H1 (cell line): Measurements from ENCODE around the gene NTNG2. TPM values are rescaled to one million over a fixed set of nuclear protein-coding genes. Genes with fewer than 3 reads are reported as not detected.

Experiments
- CTCF ChIA-PET: fragments of 300-600 bp; sonication (Branson Sonifier 250); formaldehyde crosslinking; loops from one replicate; lab custom pipeline; 2021; ENCODE audit not compliant: partially characterized antibody; lab: Charles Lee
- POLR2A ChIA-PET: fragments of 300-600 bp; sonication (Branson Sonifier 250); formaldehyde crosslinking; loops from one replicate; lab custom pipeline; 2021; ENCODE audit warnings: inconsistent platforms; ENCODE audit not compliant: partially characterized antibody; lab: Charles Lee
- DNase-seq, 2 experiments: peaks; one replicate each; pipeline versions ENCODE4 v3.0.0 to v3.0.0-alpha.2; 2010 to 2022; ENCODE audit warnings: low spot score in 2 of 2, low read depth in 1 of 2, mixed read lengths in 1 of 2
- FAIRE-seq: peaks from 2 replicates; lab custom pipeline; 2011; peaks lifted over from hg19 to GRCh38; lab: Jason Lieb, UNC
- H2AFZ ChIP-seq: 2 replicates; pipeline ENCODE4 v1.8.1; 2012; ENCODE audit warnings: low read length, inconsistent platforms
- H2AK5ac ChIP-seq: 2 replicates; pipeline ENCODE4 v1.6.1; 2013; ENCODE audit warnings: low read depth, low read length
- H2BK120ac ChIP-seq: replicated peaks from 2 replicates; pipeline ENCODE3; 2013; ENCODE audit warnings: low read depth, low read length, inconsistent platforms
- H2BK12ac ChIP-seq: 2 replicates; pipeline ENCODE4 v1.6.1; 2013; ENCODE audit warnings: low read depth, low read length
- H2BK15ac ChIP-seq: 2 replicates; pipeline ENCODE4 v1.6.1; 2013; ENCODE audit warnings: low read length
- H2BK20ac ChIP-seq: 2 replicates; pipeline ENCODE4 v1.6.1; 2013; ENCODE audit warnings: low read length
- H2BK5ac ChIP-seq: 2 replicates; pipeline ENCODE4 v1.6.1; 2013; ENCODE audit warnings: low read depth, low read length
- H3K14ac ChIP-seq: 2 replicates; pipeline ENCODE4 v1.6.1; 2013; ENCODE audit warnings: inconsistent platforms; ENCODE audit not compliant: insufficient read length
- H3K18ac ChIP-seq: 2 replicates; pipeline ENCODE4 v1.6.1; 2013; ENCODE audit warnings: low read length; ENCODE audit errors: extremely low read depth
- H3K23ac ChIP-seq: 2 replicates; pipeline ENCODE4 v1.6.1; 2013; ENCODE audit warnings: inconsistent platforms; ENCODE audit not compliant: insufficient read length
- H3K23me2 ChIP-seq: 2 replicates; pipeline ENCODE4 v1.6.1; 2013; ENCODE audit warnings: low read depth, low read length
- H3K27ac ChIP-seq: 2 replicates; pipeline ENCODE4 v1.6.1; 2011; ENCODE audit warnings: low read depth, low read length, inconsistent platforms
- H3K27me3 ChIP-seq, 4 experiments: replicated peaks in 1 of 4; 1 replicate in 1 of 4; 2 replicates in 3 of 4; pipeline versions ENCODE4 v1.6.1 to v1.8.1; 2011 to 2013; ENCODE audit warnings: low read length in 3 of 4, mild to moderate bottlenecking in 3 of 4, inconsistent platforms in 2 of 4, mixed read lengths in 2 of 4, moderate library complexity in 1 of 4; ENCODE audit not compliant: control insufficient read depth in 3 of 4, insufficient read depth in 3 of 4; ENCODE audit errors: extremely low read depth in 1 of 4
- H3K36me3 ChIP-seq, 4 experiments: 2 replicates each; pipeline versions ENCODE4 v1.6.1 to v1.8.1; 2011 to 2013; ENCODE audit warnings: mild to moderate bottlenecking in 4 of 4, low read length in 3 of 4, moderate library complexity in 2 of 4, control low read depth in 1 of 4, inconsistent platforms in 1 of 4; ENCODE audit not compliant: insufficient read depth in 4 of 4, control insufficient read depth in 2 of 4
- H3K4ac ChIP-seq: replicated peaks from 2 replicates; pipeline ENCODE3; 2013; ENCODE audit warnings: low read length, low read depth, mixed read lengths, inconsistent platforms; ENCODE audit not compliant: insufficient read length
- H3K4me1 ChIP-seq, 4 experiments: replicated peaks in 1 of 4; 1 replicate in 1 of 4; 2 replicates in 3 of 4; pipeline versions ENCODE4 v1.6.1 to v1.8.1; 2011 to 2013; ENCODE audit warnings: low read length in 3 of 4, inconsistent platforms in 2 of 4, mixed read lengths in 1 of 4; ENCODE audit not compliant: insufficient read depth in 4 of 4, control insufficient read depth in 3 of 4
- H3K4me2 ChIP-seq, 2 experiments: 2 replicates each; pipeline versions ENCODE4 v1.6.1 to v1.8.1; 2011 to 2013; ENCODE audit warnings: low read depth in 2 of 2, low read length in 2 of 2, control low read depth in 1 of 2, inconsistent platforms in 1 of 2, mild to moderate bottlenecking in 1 of 2; ENCODE audit not compliant: insufficient read depth in 1 of 2
- H3K4me3 ChIP-seq, 4 experiments: fragments of 200-600, 300-600 bp in 1 of 4; sonication (generic), shearing (Covaris generic), sonication (Bioruptor Twin) in 1 of 4; 2 replicates each; pipeline versions ENCODE4 v1.5.1 to v1.8.1; 2011 to 2016; ENCODE audit warnings: low read length in 4 of 4, low read depth in 3 of 4, control low read depth in 2 of 4, inconsistent platforms in 2 of 4, mild to moderate bottlenecking in 2 of 4, mixed read lengths in 1 of 4, moderate library complexity in 1 of 4; ENCODE audit not compliant: insufficient read depth in 2 of 4; ENCODE audit errors: extremely low read depth in 1 of 4
- H3K56ac ChIP-seq: replicated peaks from 2 replicates; pipeline ENCODE3; 2013; ENCODE audit warnings: low read depth, mild to moderate bottlenecking, mixed read lengths, low read length, inconsistent platforms; ENCODE audit not compliant: insufficient read length
- H3K79me1 ChIP-seq: 2 replicates; pipeline ENCODE4 v1.6.1; 2013; ENCODE audit warnings: low read depth, low read length, control low read depth
- H3K79me2 ChIP-seq, 2 experiments: 2 replicates each; pipeline versions ENCODE4 v1.6.1 to v1.8.1; 2012 to 2013; ENCODE audit warnings: low read length in 2 of 2, mild to moderate bottlenecking in 2 of 2, inconsistent platforms in 1 of 2; ENCODE audit not compliant: insufficient read depth in 2 of 2, control insufficient read depth in 1 of 2
- H3K9ac ChIP-seq, 4 experiments: replicated peaks in 1 of 4; 1 replicate in 1 of 4; 2 replicates in 3 of 4; pipeline versions ENCODE4 v1.6.1 to v1.8.1; 2011 to 2013; ENCODE audit warnings: low read depth in 3 of 4, low read length in 3 of 4, control low read depth in 2 of 4, mild to moderate bottlenecking in 2 of 4, moderate library complexity in 2 of 4, inconsistent platforms in 1 of 4; ENCODE audit errors: extremely low read depth in 1 of 4
- H3K9me3 ChIP-seq, 2 experiments: 2 replicates each; pipeline versions ENCODE4 v1.6.1 to v1.8.1; 2012 to 2013; ENCODE audit warnings: mild to moderate bottlenecking in 2 of 2, moderate library complexity in 2 of 2, control low read depth in 1 of 2, inconsistent platforms in 1 of 2, low read depth in 1 of 2, low read length in 1 of 2, mixed read lengths in 1 of 2; ENCODE audit not compliant: insufficient read depth in 2 of 2
- H4K20me1 ChIP-seq, 2 experiments: replicated peaks in 1 of 2; 2 replicates each; pipeline versions ENCODE3 to v1.8.1; 2011 to 2013; ENCODE audit warnings: inconsistent platforms in 2 of 2, low read length in 2 of 2, mild to moderate bottlenecking in 1 of 2; ENCODE audit not compliant: insufficient read depth in 2 of 2, control insufficient read depth in 1 of 2
- H4K5ac ChIP-seq: 2 replicates; pipeline ENCODE4 v1.6.1; 2013; ENCODE audit warnings: low read length, low read depth, mixed read lengths, inconsistent platforms; ENCODE audit not compliant: insufficient read length
- H4K8ac ChIP-seq: 2 replicates; pipeline ENCODE4 v1.8.0; 2013; ENCODE audit warnings: mild to moderate bottlenecking, moderate library complexity, low read length, inconsistent platforms; ENCODE audit not compliant: insufficient read depth; ENCODE audit errors: extremely low read depth
- H4K91ac ChIP-seq: replicated peaks from 2 replicates; pipeline ENCODE3; 2013; ENCODE audit warnings: low read length, mixed read lengths, inconsistent platforms; ENCODE audit not compliant: insufficient read length
- CTBP2 ChIP-seq: IDR thresholded peaks from 2 replicates; pipeline ENCODE4 v1.7.0; 2011; ENCODE audit warnings: borderline replicate concordance, mild to moderate bottlenecking, moderate library complexity, mixed read lengths, low read length; ENCODE audit not compliant: insufficient read depth, insufficient read length
- HDAC2 ChIP-seq, 2 experiments: fragments of 300-600 bp in 1 of 2; sonication (generic) in 1 of 2; IDR thresholded peaks; 2 replicates each; pipeline ENCODE4 v1.6.1; 2011 to 2012; ENCODE audit warnings: low read depth in 2 of 2, low read length in 2 of 2, mild to moderate bottlenecking in 2 of 2, moderate library complexity in 2 of 2, borderline replicate concordance in 1 of 2, inconsistent platforms in 1 of 2
- POLR2A ChIP-seq, 2 experiments: IDR thresholded peaks; 1 replicate in 1 of 2; 2 replicates in 1 of 2; pipeline ENCODE4 v1.6.1; 2011; ENCODE audit warnings: low read depth in 2 of 2, low read length in 2 of 2, mild to moderate bottlenecking in 2 of 2; ENCODE audit errors: control extremely low read depth in 1 of 2
- POLR2AphosphoS5 ChIP-seq: IDR thresholded peaks from 2 replicates; pipeline ENCODE4 v1.6.1; 2011; ENCODE audit warnings: low read depth, low read length
- RAD21 ChIP-seq, 2 experiments: IDR thresholded peaks in 1 of 2; conservative IDR thresholded peaks in 1 of 2; 2 replicates each; pipeline ENCODE4 v1.6.1; 2011; ENCODE audit warnings: low read depth in 2 of 2, low read length in 2 of 2, improper control_type of control experiment in 1 of 2, inconsistent platforms in 1 of 2, mild to moderate bottlenecking in 1 of 2, moderate library complexity in 1 of 2
- SAP30 ChIP-seq: fragments of 300-600 bp; sonication (generic); IDR thresholded peaks from 2 replicates; pipeline ENCODE4 v1.7.1; 2012; ENCODE audit warnings: low read length, moderate library complexity, mild to moderate bottlenecking, inconsistent platforms; ENCODE audit not compliant: insufficient read depth, insufficient replicate concordance
- SP4 ChIP-seq: IDR thresholded peaks from 2 replicates; pipeline ENCODE4 v1.6.1; 2012; ENCODE audit warnings: low read length, inconsistent platforms
- TAF1 ChIP-seq: IDR thresholded peaks from 2 replicates; pipeline ENCODE4 v1.6.1; 2011; ENCODE audit warnings: mild to moderate bottlenecking, low read depth, low read length
- WGBS, 2 experiments: shearing (Covaris generic) in 1 of 2; methylation state at CpG; one replicate each; pipeline versions ENCODE4 v1.1.6 to v1.1.7; 2013 to 2015; ENCODE audit warnings: low lambda C conversion rate in 2 of 2, mixed read lengths in 2 of 2, inconsistent platforms in 1 of 2, low coverage in 1 of 2, missing lambda C conversion rate in 1 of 2; ENCODE audit not compliant: insufficient replicate concordance in 2 of 2, insufficient coverage in 1 of 2, insufficient read length in 1 of 2; ENCODE audit errors: extremely low coverage in 1 of 2, missing lambda C conversion rate in 1 of 2; 5-methylcytosine and 5-hydroxymethylcytosine counted together
- polyA plus RNA-seq, 7 experiments: library from polyadenylated mRNA; depleted of rRNA in 3 of 7; stranded (reverse) in 5 of 7; unstranded in 2 of 7; fragments of >200 nt in 5 of 7; fragments of 200-250 nt in 2 of 7; gene quantifications; 1 replicate in 5 of 7; 2 replicates in 1 of 7; 4 replicates in 1 of 7; pipeline versions ENCODE4 v1.2.1 to v1.2.3, GENCODE V29; 2011 to 2013; ENCODE audit warnings: missing spikeins in 2 of 7, mixed read lengths in 2 of 7
- total RNA-seq: library from RNA; stranded (reverse); fragmentation: NEBNext Ultra II Directional; extraction: Animal tissue kit (Norgen Biotek cat#: 25700); gene quantifications from 2 replicates; pipeline ENCODE4 v1.2.1, GENCODE V29; 2021
- TF ChIP-seq, protein P1 (sequence below): IDR thresholded peaks from 2 replicates; pipeline ENCODE4 v1.6.1; 2012; ENCODE audit warnings: inconsistent platforms
- TF ChIP-seq, protein P2 (sequence below), 3 experiments: IDR thresholded peaks; 1 replicate in 2 of 3; 2 replicates in 1 of 3; pipeline versions ENCODE4 v1.5.1 to v1.6.1; 2011; ENCODE audit warnings: low read length in 3 of 3, mild to moderate bottlenecking in 3 of 3, inconsistent platforms in 2 of 3, low read depth in 1 of 3, moderate library complexity in 1 of 3; ENCODE audit not compliant: insufficient read depth in 1 of 3; ENCODE audit errors: control extremely low read depth in 1 of 3

NTNG2 gene
- total and polyA plus RNA-seq, 2 of the 8 experiments (the other 6 are each of a cell fraction or from before 2014, with no cell fraction given) = 1.4 to 1.5 TPM

DNA sequence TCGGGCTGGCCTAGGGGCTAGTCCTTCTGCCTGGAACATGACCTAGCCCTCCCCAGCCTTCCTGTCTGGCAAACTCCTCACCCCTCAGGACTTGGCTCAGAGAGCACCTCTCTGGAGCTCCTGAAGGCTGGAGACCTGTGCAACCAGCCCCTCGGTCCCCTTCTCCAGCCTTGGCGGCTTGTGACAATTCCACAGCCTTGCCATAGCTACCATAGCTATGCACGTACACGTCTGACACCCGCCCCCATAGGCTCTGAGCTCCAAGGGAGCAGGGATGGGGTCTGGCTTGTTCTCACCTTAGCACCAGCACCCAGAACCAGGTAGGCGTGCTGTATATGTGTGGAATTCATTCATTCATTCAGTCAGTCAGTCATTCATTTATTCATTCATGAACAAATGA lies 49.7 kb downstream of the NTNG2 start:
- Histone ChIP-seq H3K14ac (no peak overlapping the region), H3K79me2 (no peaks in the 10 kb centered on the region), H3K4me1 (peaks cover 0 to 8% (median 5%) of the 10 kb centered on the region in 4 experiments; a peak in 6 of 7 replicates), H2BK12ac (no peak overlapping the region), H2BK15ac (no peak overlapping the region), H2BK20ac (no peak overlapping the region), H3K36me3 (no peaks in the 10 kb centered on the region), H3K27ac (no peak overlapping the region), H3K4ac (no peak overlapping the region), H2BK5ac (no peak overlapping the region), H3K27me3 (no peaks in the 10 kb centered on the region), H3K4me2 (no peak overlapping the region), H3K9me3 (no peaks in the 10 kb centered on the region), H4K91ac (no peak overlapping the region), H3K56ac (no peak overlapping the region), H3K9ac (no peak overlapping the region), H3K4me3 (no peak overlapping the region), H4K5ac (no peak overlapping the region), H4K8ac (no peak overlapping the region), H3K18ac (no peak overlapping the region), H2AFZ (no peak overlapping the region), H2BK120ac (no peak overlapping the region), H3K23ac (no peak overlapping the region), H2AK5ac (no peak overlapping the region), H3K23me2 (no peaks in the 10 kb centered on the region), H4K20me1 (no peaks in the 10 kb centered on the region), H3K79me1 (no peaks in the 10 kb centered on the region)
- FAIRE-seq (no peak), DNase-seq (no peak)
- ChIA-PET POLR2A (no interaction called here), CTCF (interaction anchor here (0.6 to 8.3 kb wide), 6 partner anchors 10 to 47 kb away, joined by 3 to 64 read pairs (median 5); no protein-coding TSS in a partner anchor)
- WGBS, 2 experiments = 89% methylated on average over 7 of the region's 7 CpGs; no CpG with 5 or more reads in 1 of the 2 experiments
- TF ChIP-seq SAP30 (no peak), HDAC2 (IDR thresholded peaks at IDR 0.05; ENCODE audit: borderline replicate concordance in 1 of 2, low read depth in 2 of 2, low read length in 2 of 2) (no peak), POLR2A (IDR thresholded peaks at IDR 0.05; ENCODE audit: control extremely low read depth in 1 of 2, low read depth in 2 of 2, low read length in 2 of 2) (no peak), POLR2AphosphoS5 (no peak), CTBP2 (no peak), SP4 (no peak), RAD21 (IDR thresholded peaks at IDR 0.05 in 1 of 2, conservative IDR thresholded peaks at IDR 0.05 in 1 of 2; ENCODE audit: low read depth in 2 of 2, low read length in 2 of 2) (no peak), TAF1 (no peak)
- TF ChIP-seq, protein P1, sequence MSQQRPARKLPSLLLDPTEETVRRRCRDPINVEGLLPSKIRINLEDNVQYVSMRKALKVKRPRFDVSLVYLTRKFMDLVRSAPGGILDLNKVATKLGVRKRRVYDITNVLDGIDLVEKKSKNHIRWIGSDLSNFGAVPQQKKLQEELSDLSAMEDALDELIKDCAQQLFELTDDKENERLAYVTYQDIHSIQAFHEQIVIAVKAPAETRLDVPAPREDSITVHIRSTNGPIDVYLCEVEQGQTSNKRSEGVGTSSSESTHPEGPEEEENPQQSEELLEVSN = no peak
- TF ChIP-seq, protein P2, sequence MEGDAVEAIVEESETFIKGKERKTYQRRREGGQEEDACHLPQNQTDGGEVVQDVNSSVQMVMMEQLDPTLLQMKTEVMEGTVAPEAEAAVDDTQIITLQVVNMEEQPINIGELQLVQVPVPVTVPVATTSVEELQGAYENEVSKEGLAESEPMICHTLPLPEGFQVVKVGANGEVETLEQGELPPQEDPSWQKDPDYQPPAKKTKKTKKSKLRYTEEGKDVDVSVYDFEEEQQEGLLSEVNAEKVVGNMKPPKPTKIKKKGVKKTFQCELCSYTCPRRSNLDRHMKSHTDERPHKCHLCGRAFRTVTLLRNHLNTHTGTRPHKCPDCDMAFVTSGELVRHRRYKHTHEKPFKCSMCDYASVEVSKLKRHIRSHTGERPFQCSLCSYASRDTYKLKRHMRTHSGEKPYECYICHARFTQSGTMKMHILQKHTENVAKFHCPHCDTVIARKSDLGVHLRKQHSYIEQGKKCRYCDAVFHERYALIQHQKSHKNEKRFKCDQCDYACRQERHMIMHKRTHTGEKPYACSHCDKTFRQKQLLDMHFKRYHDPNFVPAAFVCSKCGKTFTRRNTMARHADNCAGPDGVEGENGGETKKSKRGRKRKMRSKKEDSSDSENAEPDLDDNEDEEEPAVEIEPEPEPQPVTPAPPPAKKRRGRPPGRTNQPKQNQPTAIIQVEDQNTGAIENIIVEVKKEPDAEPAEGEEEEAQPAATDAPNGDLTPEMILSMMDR (IDR thresholded peaks at IDR 0.05; ENCODE audit: control extremely low read depth in 1 of 3, insufficient read depth in 1 of 3, low read depth in 1 of 3, low read length in 3 of 3) = no peak
